HG03175 (cell line): ENCODE data around the gene OPTC.
"Not testable (repeated sequence)": the region's sequence is repeated elsewhere in the genome, so short reads cannot be mapped to it uniquely, and the experiment has no call there.

Source experiments
- ATAC-seq: cut with Tn5 transposase; IDR thresholded peaks from one replicate; pipeline ENCODE4 v1.9.1; 2021; ENCODE audit warnings: mild to moderate bottlenecking, moderate library complexity; ENCODE audit not compliant: unreplicated experiment

OPTC gene

GRCh38 chr1:203513585-203514031 is 19.7 kb downstream of the OPTC start:
- ATAC-seq, result no peak

- no peak for ATAC-seq
These were observed 22.2 kb downstream of the OPTC start for GRCh38 chr1:203516184-203516583.

DNA sequence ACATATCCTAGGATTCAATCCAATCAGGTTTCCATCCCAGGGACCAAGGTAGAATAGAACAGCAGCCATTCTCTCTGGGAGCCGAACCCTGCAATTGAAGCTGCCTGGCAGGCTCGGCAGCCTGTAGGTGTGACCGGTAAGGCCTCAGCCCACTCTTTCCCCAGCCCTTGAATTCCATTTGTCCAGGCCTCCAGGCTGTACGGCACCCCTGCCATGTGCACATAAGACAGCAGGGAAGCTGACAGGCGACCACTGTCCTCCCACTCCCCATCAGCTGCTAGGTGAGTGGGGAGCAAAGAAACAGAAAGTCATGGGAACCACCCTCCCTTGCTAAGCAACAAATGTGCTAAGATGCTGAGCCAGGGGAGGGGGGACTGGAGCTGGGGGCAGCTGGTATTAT is 23.0 kb downstream of the OPTC start:
- no peak for ATAC-seq

DNA sequence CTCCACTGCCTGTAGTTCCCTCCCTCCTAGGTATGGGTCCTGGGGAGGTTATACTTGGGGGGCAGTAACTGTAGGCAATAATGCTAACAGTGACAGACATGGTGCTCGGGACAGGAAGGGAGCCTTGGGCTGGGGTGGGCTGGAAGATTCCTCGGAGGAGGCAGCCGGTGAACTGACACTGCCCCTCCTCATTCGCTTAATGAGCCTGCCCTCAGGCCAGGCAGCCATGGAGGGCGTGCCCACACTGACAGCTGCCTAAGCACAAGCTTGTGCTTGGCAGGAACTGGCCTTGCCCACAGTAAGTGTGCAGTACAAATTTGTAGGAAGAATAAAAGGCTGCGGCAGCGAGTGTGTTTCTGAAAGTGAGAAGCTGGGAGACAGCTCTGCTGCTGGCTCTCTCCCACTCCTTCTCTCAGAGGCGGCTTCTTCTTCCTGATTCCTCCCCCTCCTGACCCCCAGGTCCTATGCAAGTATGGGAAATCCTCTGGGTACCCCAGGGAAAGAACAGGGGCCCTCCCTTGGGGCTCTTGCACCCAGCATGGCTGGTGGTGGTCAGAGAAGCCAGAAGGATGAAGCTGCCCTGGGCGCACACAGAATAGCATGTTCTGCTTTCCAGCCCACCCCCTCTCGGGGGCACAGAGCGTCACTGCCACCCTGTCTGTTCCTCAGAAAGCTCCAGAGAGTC is 23.6 kb downstream of the OPTC start:
- no peak for ATAC-seq

DNA sequence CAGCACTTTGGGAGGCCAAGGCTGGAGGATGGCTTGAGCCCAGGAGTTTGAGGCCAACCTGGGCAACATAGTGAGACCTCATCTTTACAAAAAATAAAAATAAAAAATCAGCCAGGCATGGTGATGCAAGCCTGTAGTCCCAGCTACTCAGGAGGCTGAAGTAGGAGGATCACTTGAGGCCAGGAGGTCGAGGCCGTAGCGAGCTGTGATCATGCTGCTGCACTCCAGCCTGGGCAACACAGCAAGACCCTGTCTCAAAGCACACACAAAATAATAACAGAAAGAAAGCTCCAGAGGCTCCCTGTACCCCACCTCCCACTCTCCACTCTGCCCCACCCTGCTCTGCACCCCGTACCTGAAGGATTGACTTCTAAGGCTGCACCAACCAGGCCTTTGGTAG is 24.2 kb downstream of the OPTC start:
- ATAC-seq, result not testable (repeated sequence)

DNA sequence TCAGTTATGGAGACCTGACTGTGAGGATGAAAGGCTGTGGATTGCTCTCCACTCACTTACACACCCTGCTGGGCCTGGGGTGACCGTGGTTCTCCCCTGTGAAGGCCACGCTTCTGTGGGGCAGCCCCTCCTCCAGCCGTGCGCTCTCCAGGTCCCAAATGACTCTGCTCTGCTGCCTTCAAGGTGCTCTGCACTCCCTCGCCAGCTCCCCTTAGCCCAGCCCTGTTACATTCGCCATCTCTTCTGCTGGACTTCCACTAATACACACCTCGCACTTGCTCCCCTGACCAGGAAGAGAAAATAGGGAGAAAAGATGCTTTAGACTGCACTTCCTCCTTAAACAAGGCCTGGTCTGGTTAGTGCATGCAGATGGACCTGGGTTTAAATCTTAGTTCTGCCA is 24.6 kb downstream of the OPTC start:
- ATAC-seq, result no peak

GRCh38 chr1:203519053-203519840 is 25.3 kb downstream of the OPTC start:
- ATAC-seq, result no peak

DNA sequence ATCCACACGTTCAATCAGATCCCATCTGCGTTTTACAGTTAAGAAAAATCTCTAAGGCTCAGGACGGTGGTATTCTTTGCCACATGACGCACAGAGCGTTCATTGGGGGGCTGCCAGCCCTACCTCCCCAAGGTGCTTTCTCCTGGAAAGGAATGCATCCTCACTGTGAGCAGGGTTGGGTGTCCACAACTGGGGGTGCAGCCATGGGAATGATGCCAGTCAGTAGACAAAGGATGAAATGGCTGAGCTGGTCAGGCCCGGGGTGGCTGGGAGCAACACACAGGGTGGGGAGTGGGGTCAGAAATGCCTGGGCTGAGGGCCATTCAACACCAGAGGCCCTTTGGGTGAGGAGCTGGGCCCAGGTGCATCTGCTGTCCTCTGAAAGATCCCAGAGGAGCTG is 25.9 kb downstream of the OPTC start:
- ATAC-seq, result no peak

- ATAC-seq, result no peak
These were observed 26.4 kb downstream of the OPTC start for GRCh38 chr1:203520315-203520714.

DNA sequence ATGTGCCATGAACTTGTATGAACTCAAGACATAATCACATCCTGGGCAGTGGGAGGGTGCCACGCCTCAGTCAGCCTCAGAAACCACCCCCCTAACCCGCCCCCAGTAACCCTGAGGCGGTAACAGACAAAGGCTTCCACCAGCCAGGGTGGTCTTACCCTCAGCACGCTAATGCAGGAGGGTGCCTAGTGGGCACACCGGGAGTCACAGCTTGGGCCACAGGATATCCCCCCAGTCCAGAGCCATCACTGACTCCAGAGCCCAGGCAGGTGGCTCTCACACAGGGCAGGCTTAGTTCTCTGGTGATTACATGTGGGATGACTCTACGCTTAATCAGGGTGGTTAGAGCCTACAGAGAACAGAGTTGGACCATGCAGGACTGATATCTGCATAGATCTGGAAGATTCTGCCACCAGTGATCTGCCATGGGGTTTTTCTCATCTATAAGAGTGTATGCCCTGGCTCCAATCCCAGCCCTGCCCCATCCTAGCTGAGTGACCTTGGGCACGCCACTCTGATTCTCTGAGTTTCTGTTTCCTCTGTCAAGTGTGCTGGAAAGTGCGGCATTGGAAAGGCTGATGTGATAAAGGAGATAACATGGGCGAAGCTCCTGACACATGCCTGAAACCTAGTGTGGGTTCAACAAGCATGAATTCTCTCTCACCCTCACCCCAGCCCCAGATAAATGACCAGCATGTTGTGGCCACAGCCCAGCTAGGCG is 27.3 kb downstream of the OPTC start:
- no peak for ATAC-seq

DNA sequence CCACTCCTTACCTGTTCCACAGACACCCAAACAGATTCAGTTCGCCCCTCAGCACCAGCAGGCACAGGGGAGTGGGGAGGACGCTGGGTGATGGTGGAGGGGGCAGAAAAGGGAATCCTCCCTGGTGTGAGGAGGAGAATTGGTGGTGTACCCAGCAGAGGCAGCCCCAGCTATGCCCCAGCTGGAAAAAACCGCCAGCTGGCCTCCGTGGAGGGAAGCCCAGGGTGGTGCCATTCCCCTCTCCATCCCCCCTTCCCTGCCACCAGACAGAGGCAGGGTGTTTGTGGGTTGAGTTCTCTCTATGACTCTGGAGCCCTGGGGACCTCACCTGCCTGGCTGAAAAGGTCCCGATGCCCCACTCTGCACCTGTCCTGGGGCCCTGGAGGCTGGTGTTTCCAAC is 27.9 kb downstream of the OPTC start:
- ATAC-seq, result no peak

DNA sequence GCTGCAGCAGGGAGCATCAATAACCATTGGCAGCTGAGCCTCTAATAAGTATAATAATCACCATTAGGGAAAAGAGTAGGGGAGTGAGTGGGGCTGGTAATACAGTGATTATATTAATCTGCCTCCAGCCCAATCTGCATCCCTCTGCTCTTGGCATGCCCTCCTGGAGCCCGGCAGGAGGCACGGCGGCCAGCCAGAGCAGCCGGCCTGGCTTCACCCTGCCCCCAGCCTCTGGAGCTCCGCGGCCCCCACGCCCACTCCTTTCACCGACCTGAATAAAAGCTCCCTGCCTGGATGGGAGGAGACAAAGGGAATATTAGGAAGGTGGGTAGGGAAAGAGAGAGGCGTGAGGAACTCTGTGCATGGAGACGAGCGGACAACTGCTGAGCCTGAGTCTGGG is 28.3 kb downstream of the OPTC start:
- no peak for ATAC-seq

DNA sequence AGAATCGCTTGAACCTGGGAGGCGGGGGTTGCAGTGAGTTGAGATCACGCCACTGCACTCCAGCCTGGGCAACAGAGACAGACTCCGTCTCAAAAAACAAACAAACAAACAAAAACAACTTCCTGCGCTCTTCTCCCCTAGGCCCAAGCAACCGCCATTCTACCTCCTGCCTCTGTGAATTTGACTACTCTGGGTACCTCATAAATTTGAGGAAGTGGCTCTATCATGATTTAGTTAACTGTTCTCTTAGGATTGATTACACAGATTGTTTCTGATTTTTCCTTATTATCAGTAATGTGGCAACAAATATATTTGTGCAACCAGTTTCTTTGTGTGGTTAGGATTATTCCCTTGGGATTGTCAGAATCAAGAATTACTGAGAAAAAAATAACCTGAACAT is 29.7 kb downstream of the OPTC start:
- no peak for ATAC-seq

- ATAC-seq, result no peak
These were observed 30.2 kb downstream of the OPTC start for GRCh38 chr1:203524152-203524551.

DNA sequence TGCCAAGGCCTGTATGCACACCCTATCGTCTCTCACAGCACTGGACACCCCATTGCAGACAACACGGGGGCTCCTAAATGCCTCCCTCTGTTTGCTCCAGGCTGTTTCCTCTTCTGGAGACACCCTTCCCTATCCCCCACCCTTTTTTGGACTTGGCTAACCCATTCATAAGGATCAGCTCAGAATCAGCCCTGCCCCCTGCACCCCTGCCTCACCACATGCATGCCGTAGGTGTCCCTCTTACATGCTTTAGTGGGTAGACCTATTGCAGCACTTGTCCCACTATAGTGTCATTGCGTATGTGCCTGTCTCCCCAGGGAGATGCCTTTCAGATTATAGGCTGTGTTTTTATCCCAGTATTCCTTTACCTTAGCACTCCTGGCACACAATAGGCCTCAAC is 30.9 kb downstream of the OPTC start:
- no peak for ATAC-seq

DNA sequence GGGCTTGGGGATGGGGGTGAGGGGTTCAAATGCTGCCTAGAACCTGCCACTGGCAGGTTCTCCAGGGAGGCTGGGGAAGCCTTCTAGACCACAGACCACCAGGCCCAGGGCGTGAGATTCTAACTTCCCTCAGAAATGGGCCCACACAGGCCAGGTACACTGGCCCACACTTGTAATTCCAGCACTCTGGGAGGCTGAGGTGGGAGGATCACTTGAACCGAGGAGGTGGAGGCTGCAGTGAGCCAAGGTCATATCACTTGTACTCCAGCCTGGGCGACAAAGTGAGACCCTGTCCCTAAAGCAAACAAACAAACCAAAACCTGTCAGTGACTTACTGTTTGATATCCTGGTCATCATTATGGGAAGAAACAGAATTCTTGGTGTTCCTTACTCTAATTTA is 31.7 kb downstream of the OPTC start:
- no peak for ATAC-seq

GRCh38 chr1:203526130-203526529 is 32.2 kb downstream of the OPTC start:
- no peak for ATAC-seq

- ATAC-seq, result no peak
These were observed 32.6 kb downstream of the OPTC start for GRCh38 chr1:203526572-203526971.

DNA sequence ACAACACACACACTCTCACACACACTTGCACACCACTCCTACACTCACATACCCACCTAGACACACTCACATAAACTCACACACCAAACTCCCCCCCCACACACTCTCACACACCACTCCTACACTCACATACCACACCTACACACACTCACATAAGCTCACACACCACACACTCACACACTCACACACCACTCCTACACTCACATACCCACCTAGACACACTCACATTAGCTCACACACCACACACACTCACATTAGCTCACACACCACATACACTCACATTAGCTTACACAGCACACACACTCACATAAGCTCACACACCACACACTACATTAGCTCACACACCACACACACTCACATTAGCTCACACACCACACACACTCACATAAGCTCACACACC is 33.1 kb downstream of the OPTC start:
- no peak for ATAC-seq

GRCh38 chr1:203528063-203528462 is 34.1 kb downstream of the OPTC start:
- no peak for ATAC-seq

GRCh38 chr1:203528976-203529835 is 35.3 kb downstream of the OPTC start:
- ATAC-seq, result no peak
